PC-3 (cell line): Measurements from ENCODE around the gene CHCHD10. TPM values are rescaled to one million over a fixed set of nuclear protein-coding genes. Genes with fewer than 3 reads are reported as not detected.

Source experiments
- ATAC-seq: fragments of 200-7000 bp; cut with Tn5 transposase; 2 replicates; pipeline ENCODE4 v1.9.1; 2020; ENCODE audit warnings: mild to moderate bottlenecking, moderate library complexity
- BruUV-seq: library from RNA; stranded (reverse); fragments of 400-500 nt; replicated peaks from 2 replicates; lab custom pipeline; 2021; lab: Mats Ljungman, UMichigan
- CTCF ChIA-PET: fragments of 300-600 bp; sonication (Branson Sonifier 250); formaldehyde crosslinking; loops from one replicate; lab custom pipeline; 2022; ENCODE audit warnings: antibody characterized with exemption; lab: Charles Lee
- POLR2A ChIA-PET: fragments of 300-600 bp; sonication (Branson Sonifier 250); formaldehyde crosslinking; loops from one replicate; lab custom pipeline; 2022; ENCODE audit warnings: antibody characterized with exemption; ENCODE audit not compliant: unreplicated experiment; lab: Charles Lee
- DNase-seq: peaks from one replicate; pipeline ENCODE4 v3.0.0-alpha.2; 2015
- H2AFZ ChIP-seq: fragments of 300-600 bp; sonication (generic); 2 replicates; pipeline ENCODE4 v1.6.0; 2016; ENCODE audit warnings: antibody characterized with exemption, low read length
- H3F3A ChIP-seq: fragments of 300-600 bp; sonication (generic); one replicate; pipeline ENCODE4 v1.6.0; 2017; ENCODE audit warnings: antibody characterized with exemption, low read length, control low read depth, mild to moderate bottlenecking; ENCODE audit not compliant: unreplicated experiment
- H3K27ac ChIP-seq: fragments of 300-600 bp; sonication (generic); 2 replicates; pipeline ENCODE4 v1.5.1; 2016; ENCODE audit warnings: mild to moderate bottlenecking, low read length
- H3K27me3 ChIP-seq: fragments of 300-600 bp; sonication (generic); 2 replicates; pipeline ENCODE4 v1.6.1; 2016; ENCODE audit warnings: low read length, mixed read lengths
- H3K36me3 ChIP-seq: fragments of 300-600 bp; sonication (generic); 2 replicates; pipeline ENCODE4 v1.6.1; 2016; ENCODE audit warnings: low read depth, mixed run types, low read length, mixed read lengths
- H3K4me1 ChIP-seq: fragments of 300-600 bp; sonication (generic); 2 replicates; pipeline ENCODE4 v1.5.1; 2016; ENCODE audit warnings: low read length; ENCODE audit not compliant: insufficient read depth
- H3K4me2 ChIP-seq: fragments of 300-600 bp; sonication (generic); 2 replicates; pipeline ENCODE4 v1.6.0; 2016; ENCODE audit warnings: low read length
- H3K4me3 ChIP-seq: fragments of 300-600 bp; sonication (generic); 2 replicates; pipeline ENCODE4 v1.5.1; 2016; ENCODE audit warnings: mild to moderate bottlenecking, low read length, mixed read lengths
- H3K79me2 ChIP-seq: fragments of 300-600 bp; sonication (generic); 2 replicates; pipeline ENCODE4 v1.6.1; 2017; ENCODE audit warnings: low read length, mixed read lengths
- H3K9ac ChIP-seq: fragments of 300-600 bp; sonication (generic); 2 replicates; pipeline ENCODE4 v1.6.0; 2016; ENCODE audit warnings: mild to moderate bottlenecking, low read length
- H3K9me2 ChIP-seq: fragments of 300-600 bp; sonication (generic); replicated peaks from 2 replicates; pipeline ENCODE4 v1.6.1; 2016; ENCODE audit warnings: mixed run types, low read length, mixed read lengths
- H3K9me3 ChIP-seq: fragments of 300-600 bp; sonication (generic); 2 replicates; pipeline ENCODE4 v1.6.1; 2016; ENCODE audit warnings: low read length, mixed read lengths
- H4K20me1 ChIP-seq: fragments of 300-600 bp; sonication (generic); 2 replicates; pipeline ENCODE4 v1.6.1; 2016; ENCODE audit warnings: low read length, mixed read lengths
- EZH2 ChIP-seq: fragments of 300-600 bp; sonication (generic); IDR thresholded peaks from one replicate; pipeline ENCODE4 v1.6.1; 2017; ENCODE audit warnings: antibody characterized with exemption, mild to moderate bottlenecking, low read length; ENCODE audit not compliant: unreplicated experiment
- EZH2phosphoT487 ChIP-seq: fragments of 300-600 bp; sonication (generic); IDR thresholded peaks from 2 replicates; pipeline ENCODE4 v1.6.1; 2018; ENCODE audit warnings: mild to moderate bottlenecking, antibody characterized with exemption, low read length, borderline replicate concordance
- intact Hi-C: fragments of 100-400 bp; cut with micrococcal nuclease; formaldehyde crosslinking; loops from 2 replicates; pipeline ENCODE4 v1.9.0; 2023
- total RNA-seq: library from RNA; depleted of rRNA; stranded (reverse); fragments of >200 nt; gene quantifications from 2 replicates; pipeline ENCODE4 v1.2.3, GENCODE V29; 2014
- TF ChIP-seq, protein P1 (sequence below): fragments of 300-600 bp; sonication (generic); conservative IDR thresholded peaks from 2 replicates; pipeline ENCODE4 v1.5.1; 2017; ENCODE audit warnings: antibody characterized with exemption, low read depth, mild to moderate bottlenecking, low read length

CHCHD10 gene
- total RNA-seq, 1 experiment from 2014 or later, result 98.1 TPM

DNA sequence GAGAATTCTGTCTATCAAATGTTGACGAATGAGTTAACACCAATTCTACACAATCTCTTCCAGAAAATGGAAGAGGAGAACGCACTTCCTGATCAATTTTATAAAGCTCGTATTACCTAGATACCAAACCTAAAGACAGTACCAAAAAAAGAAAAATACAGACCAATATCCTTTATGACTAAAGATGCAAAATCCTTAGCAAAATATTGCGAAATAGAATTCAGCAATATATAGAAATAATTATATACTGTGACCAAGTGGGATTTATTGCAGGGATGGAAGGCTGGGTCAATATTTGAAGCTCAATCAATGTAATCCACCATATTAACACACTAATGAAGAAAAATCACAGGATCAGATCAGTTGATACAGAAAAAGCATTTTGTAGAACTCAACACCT lies 44.6 kb upstream of the CHCHD10 start:
- H3K27me3 ChIP-seq, result no peaks in the 10 kb centered on the region
- no peaks in the 10 kb centered on the region for H3K9me2 ChIP-seq
- H3K79me2 ChIP-seq, result no peaks in the 10 kb centered on the region
- no peaks in the 10 kb centered on the region for H3K4me1 ChIP-seq
- H2AFZ ChIP-seq, result no peak overlapping the region
- CTCF ChIA-PET, result no interaction called here
- H4K20me1 ChIP-seq, result no peaks in the 10 kb centered on the region
- H3K9me3 ChIP-seq, result no peaks in the 10 kb centered on the region
- POLR2A ChIA-PET, result no interaction called here
- H3K36me3 ChIP-seq, result peaks cover 7% of the 10 kb centered on the region; the same call in 1 of the 2 replicates
- intact Hi-C loops, result no loop called here
- TF ChIP-seq, protein P1, sequence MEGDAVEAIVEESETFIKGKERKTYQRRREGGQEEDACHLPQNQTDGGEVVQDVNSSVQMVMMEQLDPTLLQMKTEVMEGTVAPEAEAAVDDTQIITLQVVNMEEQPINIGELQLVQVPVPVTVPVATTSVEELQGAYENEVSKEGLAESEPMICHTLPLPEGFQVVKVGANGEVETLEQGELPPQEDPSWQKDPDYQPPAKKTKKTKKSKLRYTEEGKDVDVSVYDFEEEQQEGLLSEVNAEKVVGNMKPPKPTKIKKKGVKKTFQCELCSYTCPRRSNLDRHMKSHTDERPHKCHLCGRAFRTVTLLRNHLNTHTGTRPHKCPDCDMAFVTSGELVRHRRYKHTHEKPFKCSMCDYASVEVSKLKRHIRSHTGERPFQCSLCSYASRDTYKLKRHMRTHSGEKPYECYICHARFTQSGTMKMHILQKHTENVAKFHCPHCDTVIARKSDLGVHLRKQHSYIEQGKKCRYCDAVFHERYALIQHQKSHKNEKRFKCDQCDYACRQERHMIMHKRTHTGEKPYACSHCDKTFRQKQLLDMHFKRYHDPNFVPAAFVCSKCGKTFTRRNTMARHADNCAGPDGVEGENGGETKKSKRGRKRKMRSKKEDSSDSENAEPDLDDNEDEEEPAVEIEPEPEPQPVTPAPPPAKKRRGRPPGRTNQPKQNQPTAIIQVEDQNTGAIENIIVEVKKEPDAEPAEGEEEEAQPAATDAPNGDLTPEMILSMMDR, result no peak
- no peak for TF ChIP-seq EZH2phosphoT487
- TF ChIP-seq EZH2, result no peak
- H3K27ac ChIP-seq, result no peak overlapping the region
- no peaks in the 10 kb centered on the region for H3F3A ChIP-seq
- no peak overlapping the region for H3K4me2 ChIP-seq
- DNase-seq (no peak), ATAC-seq (no peak)
- H3K9ac ChIP-seq, result no peak overlapping the region
- no TSS peak for BruUV-seq
- no peak overlapping the region for H3K4me3 ChIP-seq

GRCh38 chr22:23806837-23807236 lies 39.1 kb upstream of the CHCHD10 start:
- H3K27ac ChIP-seq, result no peak overlapping the region
- no peaks in the 10 kb centered on the region for H3K79me2 ChIP-seq
- TF ChIP-seq, protein P1, result no peak
- no peak for TF ChIP-seq EZH2
- TF ChIP-seq EZH2phosphoT487, result no peak
- DNase-seq, result no peak
- CTCF ChIA-PET, result no interaction called here
- POLR2A ChIA-PET, result no interaction called here
- H3K36me3 ChIP-seq, result peaks cover 12% of the 10 kb centered on the region; the same call in 1 of the 2 replicates
- no peak overlapping the region for H3K9ac ChIP-seq
- intact Hi-C loops, result no loop called here
- no peak overlapping the region for H2AFZ ChIP-seq
- H3K4me1 ChIP-seq, result no peaks in the 10 kb centered on the region
- H3K9me3 ChIP-seq, result no peaks in the 10 kb centered on the region
- no peak overlapping the region for H3K4me3 ChIP-seq
- no peaks in the 10 kb centered on the region for H3K9me2 ChIP-seq
- BruUV-seq, result no TSS peak
- no peaks in the 10 kb centered on the region for H3F3A ChIP-seq
- no peaks in the 10 kb centered on the region for H3K27me3 ChIP-seq
- no peaks in the 10 kb centered on the region for H4K20me1 ChIP-seq
- no peak for ATAC-seq
- no peak overlapping the region for H3K4me2 ChIP-seq

DNA sequence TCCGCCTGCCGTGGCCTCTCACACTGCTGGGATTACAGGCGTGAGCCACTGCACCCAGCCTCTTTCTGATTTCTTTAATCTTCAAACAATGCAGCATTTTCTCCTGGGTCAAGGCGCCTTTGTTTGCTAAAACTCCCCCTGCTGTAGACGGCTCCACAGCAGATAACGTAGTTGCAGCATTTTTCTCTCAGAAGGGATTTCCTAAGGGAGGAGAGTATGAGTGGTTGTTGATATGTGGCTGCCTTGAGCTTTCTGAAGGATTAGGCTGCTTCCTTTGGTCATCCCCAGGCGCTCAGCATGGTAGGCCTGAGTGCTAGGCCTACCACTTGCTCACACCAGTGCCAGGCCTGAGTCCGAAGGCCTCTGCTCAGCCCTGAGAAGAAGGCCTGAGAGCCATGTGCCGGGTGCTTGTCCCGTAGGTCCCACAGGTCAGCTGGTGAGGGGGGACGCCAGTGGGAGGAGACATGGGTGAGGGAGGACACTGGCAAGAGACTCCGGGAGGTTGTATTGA lies 37.1 kb upstream of the CHCHD10 start:
- intact Hi-C loops, result no loop called here
- no peak overlapping the region for H3K4me2 ChIP-seq
- no peak overlapping the region for H2AFZ ChIP-seq
- POLR2A ChIA-PET, result interaction anchor here (0.6 kb wide), 1 partner anchor 138 kb away, joined by 3 read pairs; no protein-coding TSS in a partner anchor
- no peak for DNase-seq
- CTCF ChIA-PET, result no interaction called here
- H3K27me3 ChIP-seq, result no peaks in the 10 kb centered on the region
- BruUV-seq, result no TSS peak
- TF ChIP-seq EZH2phosphoT487 (no peak), EZH2 (no peak)
- TF ChIP-seq, protein P1, result no peak
- H3K9me2 ChIP-seq, result no peaks in the 10 kb centered on the region
- no peaks in the 10 kb centered on the region for H3K79me2 ChIP-seq
- H3K4me1 ChIP-seq, result no peaks in the 10 kb centered on the region
- no peak overlapping the region for H3K9ac ChIP-seq
- ATAC-seq, result no peak
- no peak overlapping the region for H3K4me3 ChIP-seq
- H4K20me1 ChIP-seq, result no peaks in the 10 kb centered on the region
- H3K9me3 ChIP-seq, result no peaks in the 10 kb centered on the region
- H3F3A ChIP-seq, result no peaks in the 10 kb centered on the region
- H3K27ac ChIP-seq, result no peak overlapping the region
- peaks cover 11% of the 10 kb centered on the region; the same call in 1 of the 2 replicates for H3K36me3 ChIP-seq
